Trophoblast cell (in vitro differentiated cells and primary cell): ENCODE results near the gene RAB3GAP2.
"Not testable (repeated sequence)": the region's sequence is repeated elsewhere in the genome, so short reads cannot be mapped to it uniquely, and the experiment has no call there.

ENCODE experiments used
- DNase-seq, 2 donors: peaks; one replicate each; pipeline ENCODE4 v3.0.0-alpha.2; 2016
- H2AFZ ChIP-seq: 2 replicates; pipeline ENCODE4 v1.6.1; 2013; ENCODE audit warnings: low read length, moderate library complexity, mild to moderate bottlenecking; ENCODE audit not compliant: insufficient read depth, poor library complexity
- H2AK5ac ChIP-seq: 2 replicates; pipeline ENCODE4 v1.6.1; 2013; ENCODE audit warnings: mild to moderate bottlenecking, low read length
- H2BK120ac ChIP-seq: 2 replicates; pipeline ENCODE4 v1.6.1; 2013; ENCODE audit warnings: low read length, mild to moderate bottlenecking, moderate library complexity; ENCODE audit not compliant: insufficient read depth, poor library complexity
- H2BK12ac ChIP-seq: 2 replicates; pipeline ENCODE4 v1.6.1; 2013; ENCODE audit warnings: mild to moderate bottlenecking, low read length, moderate library complexity
- H2BK5ac ChIP-seq: 2 replicates; pipeline ENCODE4 v1.6.1; 2013; ENCODE audit warnings: low read length, low read depth, moderate library complexity, mild to moderate bottlenecking; ENCODE audit not compliant: poor library complexity
- H3K14ac ChIP-seq: 2 replicates; pipeline ENCODE4 v1.6.1; 2013; ENCODE audit warnings: mild to moderate bottlenecking, low read length
- H3K18ac ChIP-seq: 2 replicates; pipeline ENCODE4 v1.6.1; 2013; ENCODE audit warnings: mild to moderate bottlenecking, low read length
- H3K23ac ChIP-seq: 2 replicates; pipeline ENCODE4 v1.6.1; 2013; ENCODE audit warnings: low read length
- H3K27ac ChIP-seq: 2 replicates; pipeline ENCODE4 v1.5.1; 2013; ENCODE audit warnings: low read depth, mild to moderate bottlenecking, inconsistent platforms, low read length, moderate library complexity
- H3K27me3 ChIP-seq: 2 replicates; pipeline ENCODE4 v1.6.1; 2013; ENCODE audit warnings: inconsistent platforms, mild to moderate bottlenecking, low read length, moderate library complexity; ENCODE audit not compliant: insufficient read depth
- H3K36me3 ChIP-seq, 2 experiments: 1 replicate in 1 of 2; 2 replicates in 1 of 2; pipeline ENCODE4 v1.6.1; 2013; ENCODE audit warnings: low read length in 2 of 2, mild to moderate bottlenecking in 2 of 2, moderate library complexity in 1 of 2; ENCODE audit not compliant: insufficient read depth in 2 of 2, control insufficient read depth in 1 of 2
- H3K4ac ChIP-seq: 2 replicates; pipeline ENCODE4 v1.6.1; 2013; ENCODE audit warnings: low read depth, mild to moderate bottlenecking, low read length, moderate library complexity
- H3K4me1 ChIP-seq, 2 experiments: 1 replicate in 1 of 2; 2 replicates in 1 of 2; pipeline ENCODE4 v1.6.1; 2013; ENCODE audit warnings: low read length in 2 of 2, mild to moderate bottlenecking in 2 of 2, moderate library complexity in 1 of 2; ENCODE audit not compliant: insufficient read depth in 2 of 2, control insufficient read depth in 1 of 2
- H3K4me2 ChIP-seq: 2 replicates; pipeline ENCODE4 v1.6.1; 2013; ENCODE audit warnings: inconsistent platforms, mild to moderate bottlenecking, low read length, moderate library complexity
- H3K4me3 ChIP-seq: 2 replicates; pipeline ENCODE4 v1.5.1; 2013; ENCODE audit warnings: mild to moderate bottlenecking, low read depth, low read length, inconsistent platforms
- H3K79me1 ChIP-seq: one replicate; pipeline ENCODE4 v1.6.1; 2013; ENCODE audit warnings: low read length
- H3K79me2 ChIP-seq: 2 replicates; pipeline ENCODE4 v1.6.1; 2013; ENCODE audit warnings: low read length, mild to moderate bottlenecking; ENCODE audit not compliant: control insufficient read depth, insufficient read depth, poor library complexity
- H3K9ac ChIP-seq: 2 replicates; pipeline ENCODE4 v1.6.1; 2013; ENCODE audit warnings: mild to moderate bottlenecking, low read length
- H3K9me3 ChIP-seq: 2 replicates; pipeline ENCODE4 v1.6.1; 2013; ENCODE audit warnings: low read depth, mild to moderate bottlenecking, control low read depth, inconsistent platforms, low read length; ENCODE audit not compliant: insufficient read depth
- H4K12ac ChIP-seq: 2 replicates; pipeline ENCODE4 v1.6.1; 2013; ENCODE audit warnings: low read depth, mild to moderate bottlenecking, low read length, moderate library complexity
- H4K8ac ChIP-seq: 2 replicates; pipeline ENCODE4 v1.6.1; 2013; ENCODE audit warnings: low read depth, mild to moderate bottlenecking, low read length, moderate library complexity
- H4K91ac ChIP-seq: one replicate; pipeline ENCODE4 v1.6.1; 2013; ENCODE audit warnings: low read depth, mild to moderate bottlenecking, low read length, moderate library complexity
- WGBS: extraction: QIAGEN DNeasy Blood & Tissue Kit; methylation state at CpG from one replicate; pipeline ENCODE4 v1.1.7; 2013; ENCODE audit warnings: missing lambda C conversion rate; ENCODE audit not compliant: insufficient read length, insufficient coverage; ENCODE audit errors: extremely low coverage; 5-methylcytosine and 5-hydroxymethylcytosine counted together

Gene RAB3GAP2

DNA sequence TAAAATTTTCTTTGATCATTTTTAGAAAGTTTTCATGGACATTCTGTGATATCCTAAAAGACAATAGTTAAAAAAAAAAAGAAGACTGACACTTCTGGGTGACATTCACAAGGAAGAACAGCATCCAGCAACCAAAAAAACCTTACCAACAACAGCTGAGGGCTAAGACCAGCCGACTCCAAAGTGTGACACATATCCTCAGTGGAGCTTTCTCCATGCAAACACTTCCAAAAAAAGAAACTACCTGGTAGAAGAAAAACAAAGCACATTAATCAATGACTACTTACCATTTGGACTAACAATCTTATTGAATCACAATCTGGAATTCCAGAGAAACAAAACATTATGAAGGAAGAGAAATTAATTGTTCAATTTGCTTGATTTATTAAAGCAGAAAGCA lies 90.1 kb downstream of the RAB3GAP2 start:
- Histone ChIP-seq H3K14ac (no peak overlapping the region), H3K79me1 (no peaks in the 10 kb centered on the region), H3K9me3 (no peaks in the 10 kb centered on the region), H4K8ac (no peak overlapping the region), H3K27me3 (no peaks in the 10 kb centered on the region), H4K91ac (no peak overlapping the region), H2BK12ac (no peak overlapping the region), H3K27ac (no peak overlapping the region), H4K12ac (no peak overlapping the region), H3K18ac (no peak overlapping the region), H2BK5ac (no peak overlapping the region), H3K23ac (no peak overlapping the region), H2AK5ac (no peak overlapping the region), H2BK120ac (no peak overlapping the region), H3K4me1 (no peaks in the 10 kb centered on the region), H2AFZ (no peak overlapping the region), H3K9ac (no peak overlapping the region), H3K4me3 (no peak overlapping the region), H3K4me2 (no peak overlapping the region), H3K79me2 (no peaks in the 10 kb centered on the region), H3K4ac (no peak overlapping the region), H3K36me3 (peaks cover 2 to 10% of the 10 kb centered on the region in 2 experiments)
- DNase-seq, result no peak
- no CpG with 5 or more reads among the region's 1 CpG for WGBS

DNA sequence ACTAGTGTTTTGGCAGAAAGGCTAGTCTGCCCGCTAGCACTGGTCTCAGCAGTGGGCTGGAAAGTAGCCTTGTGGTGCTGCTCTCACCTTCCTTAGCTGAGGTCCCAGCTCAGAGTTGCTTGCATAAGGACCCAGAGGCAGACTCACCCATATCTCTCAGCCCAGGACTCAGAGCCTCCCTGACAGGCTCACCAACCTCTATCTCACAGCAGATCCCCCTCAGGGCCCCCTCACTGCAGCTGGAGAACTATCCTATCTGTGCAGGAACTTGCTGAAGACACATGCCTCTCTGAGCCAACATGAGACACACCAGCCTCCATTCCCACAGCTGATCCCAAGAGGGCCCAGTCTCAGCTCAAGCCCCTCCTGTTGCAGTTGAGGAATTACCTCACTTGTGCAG lies 95.7 kb downstream of the RAB3GAP2 start:
- WGBS, result no CpG with 5 or more reads among the region's 1 CpG
- Histone ChIP-seq H3K4me1 (no peaks in the 10 kb centered on the region), H3K9me3 (no peaks in the 10 kb centered on the region), H3K27me3 (no peaks in the 10 kb centered on the region), H3K27ac (no peak overlapping the region), H3K9ac (no peak overlapping the region), H3K23ac (no peak overlapping the region), H4K12ac (no peak overlapping the region), H3K36me3 (peaks cover 6 to 13% of the 10 kb centered on the region in 2 experiments), H4K8ac (no peak overlapping the region), H3K79me2 (no peaks in the 10 kb centered on the region), H3K79me1 (no peaks in the 10 kb centered on the region), H3K4me3 (no peak overlapping the region), H2BK5ac (no peak overlapping the region), H2BK120ac (no peak overlapping the region), H3K14ac (no peak overlapping the region), H3K18ac (no peak overlapping the region), H2AFZ (no peak overlapping the region), H3K4ac (no peak overlapping the region), H2AK5ac (no peak overlapping the region), H2BK12ac (no peak overlapping the region), H3K4me2 (no peak overlapping the region), H4K91ac (no peak overlapping the region)
- no peak for DNase-seq

DNA sequence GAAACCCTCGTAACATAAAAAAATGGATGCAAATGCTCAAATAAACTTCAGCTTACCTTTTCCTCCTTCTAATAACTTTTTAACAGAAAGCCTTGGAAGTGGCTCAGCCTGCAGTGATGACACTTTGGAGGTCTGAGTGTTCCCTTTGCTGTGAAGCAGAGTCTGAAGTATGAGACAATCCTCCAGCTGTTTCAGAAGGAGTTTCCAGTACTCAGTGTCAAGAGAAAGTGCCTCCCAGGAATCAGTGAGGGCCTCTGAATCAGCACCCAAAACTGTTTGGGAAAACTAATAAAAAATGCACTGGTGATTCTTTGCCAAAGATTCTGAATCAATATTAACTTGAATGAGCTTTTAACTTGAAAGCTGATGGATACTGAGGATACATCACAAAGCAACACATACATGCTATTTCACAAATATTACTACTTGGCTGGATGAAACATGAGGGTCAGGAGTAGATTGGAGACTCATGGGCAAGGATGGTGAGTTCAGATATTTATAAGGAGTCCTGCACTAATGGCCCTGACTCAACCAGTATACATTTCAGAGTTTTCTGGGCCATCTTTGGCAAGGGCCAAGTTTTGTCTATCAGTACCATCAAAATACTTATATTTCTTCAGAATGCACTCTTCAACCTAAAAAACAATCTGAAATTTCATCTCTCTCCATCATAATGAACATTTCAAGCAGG lies 101.3 kb downstream of the RAB3GAP2 start:
- H4K8ac ChIP-seq, result no peak overlapping the region
- H3K4me3 ChIP-seq, result no peak overlapping the region
- H3K27ac ChIP-seq, result no peak overlapping the region

DNA sequence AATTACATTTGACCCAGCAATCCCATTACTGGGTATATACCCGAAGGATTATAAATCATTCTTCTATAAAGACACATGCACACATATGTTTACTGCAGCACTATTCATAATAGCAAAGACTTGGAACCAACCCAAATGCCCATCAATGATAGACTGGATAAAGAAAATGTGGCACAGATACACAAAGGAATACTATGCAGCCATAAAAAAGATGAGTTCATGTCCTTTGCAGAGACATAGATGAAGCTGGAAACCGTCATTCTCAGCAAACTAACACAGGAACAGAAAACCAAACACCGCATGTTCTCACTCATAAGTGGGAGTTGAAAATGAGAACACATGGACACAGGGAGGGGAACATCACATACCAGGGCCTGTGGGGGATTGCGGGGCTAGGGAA lies 102.4 kb downstream of the RAB3GAP2 start:
- not testable (repeated sequence) for H4K91ac ChIP-seq, H2AFZ ChIP-seq, H4K12ac ChIP-seq, H3K18ac ChIP-seq, H3K27me3 ChIP-seq, H3K79me1 ChIP-seq, H2BK5ac ChIP-seq, H3K4ac ChIP-seq, H4K8ac ChIP-seq, DNase-seq, H3K9me3 ChIP-seq, H3K4me2 ChIP-seq, H3K9ac ChIP-seq, H3K14ac ChIP-seq, H3K4me1 ChIP-seq, H2AK5ac ChIP-seq, H2BK120ac ChIP-seq, H3K79me2 ChIP-seq, H3K4me3 ChIP-seq, H3K27ac ChIP-seq, H3K23ac ChIP-seq, H2BK12ac ChIP-seq
- WGBS, result no CpG with 5 or more reads among the region's 4 CpGs
- H3K36me3 ChIP-seq, result peaks cover 8 to 15% of the 10 kb centered on the region in 2 experiments

More for the DNA sequence above, 101.3 kb downstream of the RAB3GAP2 start:
- Histone ChIP-seq H2AK5ac (no peak overlapping the region), H3K4me2 (no peak overlapping the region), H2AFZ (no peak overlapping the region), H2BK120ac (no peak overlapping the region), H3K14ac (no peak overlapping the region), H3K18ac (no peak overlapping the region), H3K27me3 (no peaks in the 10 kb centered on the region), H3K23ac (no peak overlapping the region), H3K4ac (no peak overlapping the region), H3K79me1 (no peaks in the 10 kb centered on the region), H2BK5ac (no peak overlapping the region), H3K9me3 (no peaks in the 10 kb centered on the region), H3K9ac (no peak overlapping the region), H3K36me3 (peaks cover 8 to 15% of the 10 kb centered on the region in 2 experiments), H4K91ac (no peak overlapping the region), H4K12ac (no peak overlapping the region), H2BK12ac (no peak overlapping the region), H3K79me2 (no peaks in the 10 kb centered on the region), H3K4me1 (no peaks in the 10 kb centered on the region)
- WGBS, result 100% methylated on average over 1 of the region's 1 CpG
- DNase-seq, result no peak
